ENCODE measurements around the gene YPEL5. TPM values are rescaled to one million over a fixed set of nuclear protein-coding genes. Genes with fewer than 3 reads are reported as not detected.

YPEL5 gene
- total and polyA plus RNA-seq, 3 experiments from 2014 or later: 35.7 to 119 (median 38.3) TPM

- H3K4me3 ChIP-seq (ENCODE audit: low read length): no peak overlapping the region
- Mint-ChIP-seq H3K27ac (peak overlapping the region in 5 of 8 donors; percentile 48 to 97 (median 72)), H3K27me3 (peaks cover 0 to 7% of the 10 kb centered on the region in 2 donors), H3K9me3 (peaks cover 0 to 5% (median 0%) of the 10 kb centered on the region in 5 donors), H3K36me3 (peaks cover 0 to 68% (median 16%) of the 10 kb centered on the region in 3 donors), H3K4me3 (peak overlapping the region in 6 of 7 donors; percentile 49 to 86 (median 72)), H3K4me1 (peaks cover 59 to 78% (median 72%) of the 10 kb centered on the region in 3 donors)
- DNase-seq: no peak
- no peaks in the 10 kb centered on the region for H3K9me3 ChIP-seq (ENCODE audit: low read length)
- no peaks in the 10 kb centered on the region for H3K27me3 ChIP-seq (ENCODE audit: insufficient read depth, low read length, poor library complexity, severe bottlenecking)
- no peaks in the 10 kb centered on the region for H3K36me3 ChIP-seq (ENCODE audit: insufficient read depth, low read length)
- CTCF ChIA-PET: interaction anchor here (0.8 to 6.5 kb wide), 6 partner anchors 14 to 1183 kb away, joined by 3 to 67 read pairs (median 6); no protein-coding TSS in a partner anchor
- H3K4me1 ChIP-seq (ENCODE audit: insufficient read depth, low read length): peaks cover 50% of the 10 kb centered on the region
- no peak overlapping the region for H3K27ac ChIP-seq (ENCODE audit: low read depth, low read length)
- POLR2A ChIA-PET: interaction anchor here (4.2 kb wide), 1 partner anchor 82 kb away, joined by 83 read pairs; the partner anchor contains the start of gene LBH
Measured at GRCh38 chr2:30149976-30150375, 3.2 kb downstream of the YPEL5 start.

GRCh38 chr2:30150786-30151185 is 4.0 kb downstream of the YPEL5 start:
- Mint-ChIP-seq H3K9me3 (peaks cover 0 to 5% (median 0%) of the 10 kb centered on the region in 5 donors), H3K27ac (peak overlapping the region in 6 of 8 donors; percentile 6 to 97 (median 41)), H3K36me3 (peaks cover 0 to 75% (median 18%) of the 10 kb centered on the region in 3 donors), H3K27me3 (peaks cover 0 to 7% of the 10 kb centered on the region in 2 donors), H3K4me3 (peak overlapping the region in 5 of 7 donors; percentile 22 to 77 (median 53)), H3K4me1 (peaks cover 60 to 80% (median 74%) of the 10 kb centered on the region in 3 donors)
- peak in 1 of 5 donors; percentile 19 for DNase-seq
- Histone ChIP-seq H3K9me3 (ENCODE audit: low read length) (no peaks in the 10 kb centered on the region), H3K27me3 (ENCODE audit: insufficient read depth, low read length, poor library complexity, severe bottlenecking) (no peaks in the 10 kb centered on the region), H3K4me3 (ENCODE audit: low read length) (no peak overlapping the region), H3K4me1 (ENCODE audit: insufficient read depth, low read length) (peaks cover 50% of the 10 kb centered on the region), H3K27ac (ENCODE audit: low read depth, low read length) (no peak overlapping the region), H3K36me3 (ENCODE audit: insufficient read depth, low read length) (no peaks in the 10 kb centered on the region)
- ChIA-PET CTCF (interaction anchor here (0.8 to 6.5 kb wide), 4 partner anchors 13 to 1182 kb away, joined by 3 to 67 read pairs (median 11); no protein-coding TSS in a partner anchor), POLR2A (no interaction called here)

GRCh38 chr2:30152385-30152784 is 5.6 kb downstream of the YPEL5 start:
- H3K4me3 ChIP-seq (ENCODE audit: low read length): no peak overlapping the region
- Mint-ChIP-seq H3K27me3 (peaks cover 0 to 6% of the 10 kb centered on the region in 2 donors), H3K36me3 (peaks cover 12 to 89% (median 30%) of the 10 kb centered on the region in 3 donors), H3K27ac (peak overlapping the region in 1 of 8 donors; percentile 97), H3K9me3 (peaks cover 0 to 6% (median 0%) of the 10 kb centered on the region in 5 donors), H3K4me1 (peaks cover 64 to 89% (median 82%) of the 10 kb centered on the region in 3 donors), H3K4me3 (peak overlapping the region in 2 of 7 donors; percentile 20 to 29)
- H3K27me3 ChIP-seq (ENCODE audit: insufficient read depth, low read length, poor library complexity, severe bottlenecking): no peaks in the 10 kb centered on the region
- H3K27ac ChIP-seq (ENCODE audit: low read depth, low read length): no peak overlapping the region
- ChIA-PET CTCF (interaction anchor here (3.9 kb wide), 1 partner anchor 559 kb away, joined by 17 read pairs; no protein-coding TSS in a partner anchor), POLR2A (interaction anchor here (0.6 kb wide), 1 partner anchor 22 kb away, joined by 5 read pairs; no protein-coding TSS in a partner anchor)
- peaks cover 12% of the 10 kb centered on the region for H3K36me3 ChIP-seq (ENCODE audit: insufficient read depth, low read length)
- peaks cover 47% of the 10 kb centered on the region for H3K4me1 ChIP-seq (ENCODE audit: insufficient read depth, low read length)
- DNase-seq: no peak
- no peaks in the 10 kb centered on the region for H3K9me3 ChIP-seq (ENCODE audit: low read length)

GRCh38 chr2:30155202-30155601 is 8.4 kb downstream of the YPEL5 start:
- Mint-ChIP-seq H3K4me1 (peaks cover 41 to 86% (median 67%) of the 10 kb centered on the region in 3 donors), H3K4me3 (no peak overlapping the region), H3K36me3 (peaks cover 22 to 94% (median 45%) of the 10 kb centered on the region in 3 donors), H3K9me3 (peaks cover 0 to 1% (median 0%) of the 10 kb centered on the region in 5 donors), H3K27ac (peak overlapping the region in 1 of 8 donors; percentile 97), H3K27me3 (peaks cover 0 to 1% of the 10 kb centered on the region in 2 donors)
- Histone ChIP-seq H3K9me3 (ENCODE audit: low read length) (no peaks in the 10 kb centered on the region), H3K27ac (ENCODE audit: low read depth, low read length) (no peak overlapping the region), H3K27me3 (ENCODE audit: insufficient read depth, low read length, poor library complexity, severe bottlenecking) (no peaks in the 10 kb centered on the region), H3K4me1 (ENCODE audit: insufficient read depth, low read length) (peaks cover 23% of the 10 kb centered on the region), H3K4me3 (ENCODE audit: low read length) (no peak overlapping the region), H3K36me3 (ENCODE audit: insufficient read depth, low read length) (peaks cover 40% of the 10 kb centered on the region)
- DNase-seq: no peak
- POLR2A ChIA-PET: no interaction called here
- CTCF ChIA-PET: interaction anchor here (2.7 to 3.5 kb wide), 3 partner anchors 8 to 556 kb away, joined by 12 to 23 read pairs (median 16); partner anchors contain the start of gene YPEL5

- ChIA-PET POLR2A (no interaction called here), CTCF (interaction anchor here (0.8 to 3.5 kb wide), 5 partner anchors 8 to 557 kb away, joined by 3 to 23 read pairs (median 12); partner anchors contain the start of gene YPEL5)
- H3K27me3 Mint-ChIP-seq: peaks cover 0 to 1% of the 10 kb centered on the region in 2 donors
- peaks cover 0 to 1% (median 0%) of the 10 kb centered on the region in 5 donors for H3K9me3 Mint-ChIP-seq
- H3K36me3 ChIP-seq (ENCODE audit: insufficient read depth, low read length): peaks cover 41% of the 10 kb centered on the region
- peaks cover 22 to 93% (median 44%) of the 10 kb centered on the region in 3 donors for H3K36me3 Mint-ChIP-seq
- peaks cover 15% of the 10 kb centered on the region for H3K4me1 ChIP-seq (ENCODE audit: insufficient read depth, low read length)
- H3K4me3 ChIP-seq (ENCODE audit: low read length): no peak overlapping the region
- H3K27me3 ChIP-seq (ENCODE audit: insufficient read depth, low read length, poor library complexity, severe bottlenecking): no peaks in the 10 kb centered on the region
- H3K27ac Mint-ChIP-seq: peak overlapping the region in 6 of 8 donors; percentile 8 to 97 (median 70)
- peak overlapping the region in 2 of 7 donors; percentile 4 to 38 for H3K4me3 Mint-ChIP-seq
- H3K9me3 ChIP-seq (ENCODE audit: low read length): no peaks in the 10 kb centered on the region
- no peak overlapping the region for H3K27ac ChIP-seq (ENCODE audit: low read depth, low read length)
- H3K4me1 Mint-ChIP-seq: peaks cover 35 to 80% (median 62%) of the 10 kb centered on the region in 3 donors
- no peak for DNase-seq
Measured at GRCh38 chr2:30155889-30156658, 9.3 kb downstream of the YPEL5 start.

GRCh38 chr2:30157616-30158015 is 10.8 kb downstream of the YPEL5 start:
- no peaks in the 10 kb centered on the region for H3K27me3 ChIP-seq (ENCODE audit: insufficient read depth, low read length, poor library complexity, severe bottlenecking)
- no peak for DNase-seq
- Mint-ChIP-seq H3K4me1 (peaks cover 24 to 73% (median 47%) of the 10 kb centered on the region in 3 donors), H3K4me3 (peak overlapping the region in 3 of 7 donors; percentile 20 to 73 (median 24)), H3K9me3 (peaks cover 0 to 1% (median 0%) of the 10 kb centered on the region in 5 donors), H3K36me3 (peaks cover 22 to 92% (median 39%) of the 10 kb centered on the region in 3 donors), H3K27me3 (peaks cover 0 to 1% of the 10 kb centered on the region in 2 donors), H3K27ac (peak overlapping the region in 1 of 8 donors; percentile 97)
- H3K36me3 ChIP-seq (ENCODE audit: insufficient read depth, low read length): peaks cover 41% of the 10 kb centered on the region
- H3K9me3 ChIP-seq (ENCODE audit: low read length): no peaks in the 10 kb centered on the region
- CTCF ChIA-PET: interaction anchor here (0.7 to 3.5 kb wide), 3 partner anchors 10 to 554 kb away, joined by 3 to 16 read pairs (median 12); partner anchors contain the start of gene YPEL5
- H3K4me3 ChIP-seq (ENCODE audit: low read length): no peak overlapping the region
- peaks cover 11% of the 10 kb centered on the region for H3K4me1 ChIP-seq (ENCODE audit: insufficient read depth, low read length)
- no peak overlapping the region for H3K27ac ChIP-seq (ENCODE audit: low read depth, low read length)
- POLR2A ChIA-PET: no interaction called here

GRCh38 chr2:30159766-30160165 is 13.0 kb downstream of the YPEL5 start:
- Mint-ChIP-seq H3K4me1 (peaks cover 17 to 53% (median 32%) of the 10 kb centered on the region in 3 donors), H3K4me3 (peak overlapping the region in 1 of 7 donors; percentile 25), H3K36me3 (peaks cover 22 to 75% (median 39%) of the 10 kb centered on the region in 3 donors), H3K9me3 (peaks cover 0 to 1% (median 0%) of the 10 kb centered on the region in 5 donors), H3K27ac (peak overlapping the region in 1 of 8 donors; percentile 97), H3K27me3 (peaks cover 0 to 5% of the 10 kb centered on the region in 2 donors)
- H3K36me3 ChIP-seq (ENCODE audit: insufficient read depth, low read length): peaks cover 41% of the 10 kb centered on the region
- DNase-seq: no peak
- no peaks in the 10 kb centered on the region for H3K9me3 ChIP-seq (ENCODE audit: low read length)
- ChIA-PET POLR2A (no interaction called here), CTCF (interaction anchor here (1.2 to 1.3 kb wide), 2 partner anchors 552 to 554 kb away, joined by 5 to 7 read pairs; no protein-coding TSS in a partner anchor)
- H3K4me3 ChIP-seq (ENCODE audit: low read length): no peak overlapping the region
- H3K4me1 ChIP-seq (ENCODE audit: insufficient read depth, low read length): peaks cover 7% of the 10 kb centered on the region
- H3K27me3 ChIP-seq (ENCODE audit: insufficient read depth, low read length, poor library complexity, severe bottlenecking): no peaks in the 10 kb centered on the region
- H3K27ac ChIP-seq (ENCODE audit: low read depth, low read length): no peak overlapping the region
